OCI-LY7 (cell line): ENCODE measurements around the gene C10orf71.

Experiments used
- EZH2phosphoT487 ChIP-seq: fragments of 200-600 bp; sonication (generic); IDR thresholded peaks from 2 replicates; pipeline ENCODE4 v1.6.1; 2018; ENCODE audit warnings: low read depth, borderline replicate concordance, mild to moderate bottlenecking, mixed run types, antibody characterized with exemption, low read length, moderate library complexity, mixed read lengths
- TF ChIP-seq, protein P1 (sequence below): fragments of 200-600 bp; sonication (generic); conservative IDR thresholded peaks from 2 replicates; pipeline ENCODE4 v1.5.1; 2014; ENCODE audit warnings: mild to moderate bottlenecking, antibody characterized with exemption, low read length, moderate library complexity, mixed read lengths

- TF ChIP-seq, protein P1, sequence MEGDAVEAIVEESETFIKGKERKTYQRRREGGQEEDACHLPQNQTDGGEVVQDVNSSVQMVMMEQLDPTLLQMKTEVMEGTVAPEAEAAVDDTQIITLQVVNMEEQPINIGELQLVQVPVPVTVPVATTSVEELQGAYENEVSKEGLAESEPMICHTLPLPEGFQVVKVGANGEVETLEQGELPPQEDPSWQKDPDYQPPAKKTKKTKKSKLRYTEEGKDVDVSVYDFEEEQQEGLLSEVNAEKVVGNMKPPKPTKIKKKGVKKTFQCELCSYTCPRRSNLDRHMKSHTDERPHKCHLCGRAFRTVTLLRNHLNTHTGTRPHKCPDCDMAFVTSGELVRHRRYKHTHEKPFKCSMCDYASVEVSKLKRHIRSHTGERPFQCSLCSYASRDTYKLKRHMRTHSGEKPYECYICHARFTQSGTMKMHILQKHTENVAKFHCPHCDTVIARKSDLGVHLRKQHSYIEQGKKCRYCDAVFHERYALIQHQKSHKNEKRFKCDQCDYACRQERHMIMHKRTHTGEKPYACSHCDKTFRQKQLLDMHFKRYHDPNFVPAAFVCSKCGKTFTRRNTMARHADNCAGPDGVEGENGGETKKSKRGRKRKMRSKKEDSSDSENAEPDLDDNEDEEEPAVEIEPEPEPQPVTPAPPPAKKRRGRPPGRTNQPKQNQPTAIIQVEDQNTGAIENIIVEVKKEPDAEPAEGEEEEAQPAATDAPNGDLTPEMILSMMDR = no peak
- no peak for TF ChIP-seq EZH2phosphoT487
Measured at GRCh38 chr10:49349390-49349789, 50.4 kb downstream of the C10orf71 start.
